Progenitor cell of endocrine pancreas (in vitro differentiated cells): ENCODE measurements around the gene TST. TPM values are rescaled to one million over a fixed set of nuclear protein-coding genes. Genes with fewer than 3 reads are reported as not detected.

Experiments used
- DNase-seq: peaks from one replicate; pipeline ENCODE4 v3.0.0; 2021; ENCODE audit warnings: low spot score; ENCODE audit not compliant: unreplicated experiment
- H3K27ac Mint-ChIP-seq: 2 replicates; pipeline ENCODE4 v1.8.0; 2021; ENCODE audit warnings: mild to moderate bottlenecking, moderate library complexity, mixed read lengths
- H3K27me3 Mint-ChIP-seq: 2 replicates; pipeline ENCODE4 v1.8.0; 2021; ENCODE audit warnings: mixed read lengths
- H3K36me3 Mint-ChIP-seq: 2 replicates; pipeline ENCODE4 v1.8.0; 2022; ENCODE audit warnings: mixed read lengths; ENCODE audit not compliant: insufficient read depth
- H3K4me1 Mint-ChIP-seq: 2 replicates; pipeline ENCODE4 v1.8.0; 2021; ENCODE audit warnings: low read depth, mixed read lengths
- H3K4me3 Mint-ChIP-seq: 2 replicates; pipeline ENCODE4 v1.8.0; 2021; ENCODE audit warnings: low read depth, mild to moderate bottlenecking, moderate library complexity, mixed read lengths
- H3K9me3 Mint-ChIP-seq: 2 replicates; pipeline ENCODE4 v1.8.0; 2021; ENCODE audit warnings: low read depth, mixed read lengths
- total RNA-seq: library from RNA; stranded (reverse); gene quantifications from 2 replicates; pipeline ENCODE4 v1.2.1, GENCODE V29; 2021
- TF ChIP-seq, protein P1 (sequence below): fragments of 200-600 bp; sonication (generic); IDR thresholded peaks from one replicate; pipeline ENCODE4 v1.5.0; 2021; ENCODE audit warnings: antibody characterized with exemption, mild to moderate bottlenecking; ENCODE audit not compliant: unreplicated experiment

The TST gene
- total RNA-seq, 1 donor from 2014 or later = 44.5 TPM

DNA sequence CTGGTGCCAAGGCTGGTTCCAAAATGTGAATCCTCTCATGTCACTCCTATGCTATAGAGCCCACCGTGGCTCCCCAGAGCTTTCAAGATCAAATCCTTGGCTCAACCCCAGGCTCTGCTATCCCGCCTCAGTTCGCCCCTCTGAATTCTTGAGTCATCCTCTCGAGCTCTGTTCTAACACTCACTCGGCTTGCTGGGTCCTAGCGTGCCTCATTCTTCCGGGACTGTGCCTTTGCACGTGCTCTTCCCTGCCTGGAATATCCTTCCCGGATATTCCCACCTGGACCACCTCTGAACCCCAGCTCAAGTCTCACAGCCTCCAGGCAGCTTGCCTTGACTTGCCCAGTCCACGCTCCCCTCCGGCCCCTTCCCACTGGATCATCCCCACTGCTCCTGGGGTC lies 45.3 kb upstream of the TST start:
- Mint-ChIP-seq H3K4me1 (peaks cover 3% of the 10 kb centered on the region), H3K27me3 (peaks cover 27% of the 10 kb centered on the region), H3K36me3 (no peaks in the 10 kb centered on the region), H3K9me3 (no peaks in the 10 kb centered on the region), H3K4me3 (no peak overlapping the region), H3K27ac (no peak overlapping the region)
- DNase-seq = no peak
- TF ChIP-seq, protein P1, sequence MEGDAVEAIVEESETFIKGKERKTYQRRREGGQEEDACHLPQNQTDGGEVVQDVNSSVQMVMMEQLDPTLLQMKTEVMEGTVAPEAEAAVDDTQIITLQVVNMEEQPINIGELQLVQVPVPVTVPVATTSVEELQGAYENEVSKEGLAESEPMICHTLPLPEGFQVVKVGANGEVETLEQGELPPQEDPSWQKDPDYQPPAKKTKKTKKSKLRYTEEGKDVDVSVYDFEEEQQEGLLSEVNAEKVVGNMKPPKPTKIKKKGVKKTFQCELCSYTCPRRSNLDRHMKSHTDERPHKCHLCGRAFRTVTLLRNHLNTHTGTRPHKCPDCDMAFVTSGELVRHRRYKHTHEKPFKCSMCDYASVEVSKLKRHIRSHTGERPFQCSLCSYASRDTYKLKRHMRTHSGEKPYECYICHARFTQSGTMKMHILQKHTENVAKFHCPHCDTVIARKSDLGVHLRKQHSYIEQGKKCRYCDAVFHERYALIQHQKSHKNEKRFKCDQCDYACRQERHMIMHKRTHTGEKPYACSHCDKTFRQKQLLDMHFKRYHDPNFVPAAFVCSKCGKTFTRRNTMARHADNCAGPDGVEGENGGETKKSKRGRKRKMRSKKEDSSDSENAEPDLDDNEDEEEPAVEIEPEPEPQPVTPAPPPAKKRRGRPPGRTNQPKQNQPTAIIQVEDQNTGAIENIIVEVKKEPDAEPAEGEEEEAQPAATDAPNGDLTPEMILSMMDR = no peak

DNA sequence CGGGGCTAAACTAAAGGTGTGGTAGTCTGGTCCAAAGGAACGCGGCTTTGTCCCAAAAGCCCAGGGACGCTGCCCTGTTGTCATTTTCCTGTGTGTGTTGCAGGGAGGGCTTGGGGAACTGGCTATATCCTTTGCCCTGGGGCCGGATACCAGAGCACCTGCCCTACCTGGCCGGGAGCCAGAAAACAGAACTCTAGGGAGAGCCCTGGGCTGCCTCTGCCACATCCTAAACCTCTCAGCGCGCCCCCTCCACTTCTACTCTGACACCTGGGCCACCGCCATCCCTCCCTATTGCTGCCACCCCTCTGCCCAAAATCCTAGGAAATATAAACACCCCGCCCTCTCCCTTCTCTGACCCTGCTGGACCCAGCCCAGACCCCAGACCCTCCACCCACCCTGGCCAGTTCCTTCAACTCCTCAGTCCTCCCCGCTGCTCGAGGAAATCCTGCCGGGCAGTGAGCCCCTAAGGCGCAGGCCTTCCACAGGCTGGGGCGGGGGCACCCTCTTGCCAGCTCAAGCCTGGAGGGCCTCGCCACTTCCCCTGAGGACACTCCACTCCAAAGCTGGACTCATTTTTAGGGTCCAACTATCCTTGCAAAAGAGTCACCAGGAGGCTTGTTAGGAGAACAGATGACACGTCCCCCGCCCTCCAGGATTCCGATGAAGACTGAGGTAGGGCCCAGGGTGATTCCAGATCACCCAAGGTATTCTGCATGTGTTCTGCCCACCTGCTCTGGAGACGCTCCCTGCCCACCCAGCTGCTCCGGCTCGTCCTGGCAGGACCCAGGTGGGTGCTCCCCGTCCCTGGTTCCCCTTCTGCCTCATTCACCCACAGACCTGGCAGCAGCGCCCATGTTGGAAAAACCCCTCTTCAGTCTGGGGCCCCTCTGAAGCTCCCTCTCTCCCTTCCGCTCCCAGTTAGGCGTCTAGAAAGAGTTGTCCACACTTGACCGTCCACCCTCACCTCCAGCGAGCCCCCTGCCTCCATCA lies 44.5 kb upstream of the TST start:
- no peaks in the 10 kb centered on the region for H3K9me3 Mint-ChIP-seq
- no peak overlapping the region for H3K27ac Mint-ChIP-seq
- H3K36me3 Mint-ChIP-seq = no peaks in the 10 kb centered on the region

DNA sequence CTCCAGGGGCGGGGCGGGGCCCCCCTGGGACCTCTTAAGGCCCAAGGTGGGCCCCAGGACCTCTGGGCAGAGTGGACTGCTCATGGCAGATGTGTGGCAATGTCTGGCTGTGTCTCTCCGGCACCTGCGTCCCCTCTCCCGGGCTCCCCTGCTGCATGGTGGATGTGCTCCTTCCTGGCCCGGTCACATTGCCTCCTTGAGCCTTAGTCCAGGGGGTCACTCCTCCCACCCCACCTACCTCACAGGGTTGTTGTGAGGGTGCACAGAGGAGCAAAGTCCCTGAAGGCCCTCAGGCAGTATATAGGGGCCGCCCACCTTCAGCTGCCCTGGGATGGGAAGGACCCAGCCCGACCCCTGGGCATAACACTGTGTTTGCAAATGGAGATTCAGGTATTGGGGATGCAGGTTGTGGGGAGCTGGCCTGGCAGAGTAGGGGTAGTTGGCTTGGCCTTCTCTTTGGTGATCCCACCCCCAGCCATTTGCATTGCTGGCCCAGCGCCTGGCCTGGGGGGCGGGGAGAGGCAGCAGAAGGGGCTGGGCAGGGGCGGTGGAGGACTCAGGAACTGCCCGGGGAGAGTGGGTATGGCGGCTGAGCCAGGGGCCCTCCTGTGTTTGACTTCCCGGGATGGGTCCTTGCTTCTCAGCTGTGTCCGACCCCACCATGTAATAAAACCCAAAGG lies 43.6 kb upstream of the TST start:
- H3K9me3 Mint-ChIP-seq = no peaks in the 10 kb centered on the region
- TF ChIP-seq, protein P1 = no peak
- no peak for DNase-seq
- no peak overlapping the region for H3K27ac Mint-ChIP-seq
- H3K36me3 Mint-ChIP-seq = no peaks in the 10 kb centered on the region
- no peak overlapping the region for H3K4me3 Mint-ChIP-seq
- H3K4me1 Mint-ChIP-seq = peaks cover 3% of the 10 kb centered on the region
- peaks cover 16% of the 10 kb centered on the region for H3K27me3 Mint-ChIP-seq

More for the DNA sequence above, 44.5 kb upstream of the TST start:
- no peak for DNase-seq
- Mint-ChIP-seq H3K4me1 (peaks cover 3% of the 10 kb centered on the region), H3K4me3 (no peak overlapping the region), H3K27me3 (peaks cover 25% of the 10 kb centered on the region)
- TF ChIP-seq, protein P1 = no peak

DNA sequence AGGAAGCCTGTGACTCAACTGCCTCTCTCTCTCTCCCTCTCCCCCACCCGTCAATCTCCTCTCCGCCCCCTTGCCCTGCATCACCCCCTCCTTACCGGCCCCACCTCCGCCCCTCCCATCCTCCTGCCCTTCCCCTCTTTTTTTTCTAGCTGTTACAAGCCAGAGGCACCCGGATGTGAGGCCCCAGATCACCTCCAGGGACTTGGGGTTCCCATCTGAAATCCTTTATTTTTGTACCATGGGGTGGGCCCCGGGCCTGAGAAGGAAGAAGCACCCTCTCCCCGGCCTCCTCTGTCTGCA lies 43.1 kb upstream of the TST start:
- Mint-ChIP-seq H3K27me3 (peaks cover 11% of the 10 kb centered on the region), H3K9me3 (no peaks in the 10 kb centered on the region), H3K36me3 (no peaks in the 10 kb centered on the region), H3K4me3 (no peak overlapping the region), H3K27ac (no peak overlapping the region), H3K4me1 (peaks cover 3% of the 10 kb centered on the region)
- DNase-seq = no peak
- TF ChIP-seq, protein P1 = no peak

DNA sequence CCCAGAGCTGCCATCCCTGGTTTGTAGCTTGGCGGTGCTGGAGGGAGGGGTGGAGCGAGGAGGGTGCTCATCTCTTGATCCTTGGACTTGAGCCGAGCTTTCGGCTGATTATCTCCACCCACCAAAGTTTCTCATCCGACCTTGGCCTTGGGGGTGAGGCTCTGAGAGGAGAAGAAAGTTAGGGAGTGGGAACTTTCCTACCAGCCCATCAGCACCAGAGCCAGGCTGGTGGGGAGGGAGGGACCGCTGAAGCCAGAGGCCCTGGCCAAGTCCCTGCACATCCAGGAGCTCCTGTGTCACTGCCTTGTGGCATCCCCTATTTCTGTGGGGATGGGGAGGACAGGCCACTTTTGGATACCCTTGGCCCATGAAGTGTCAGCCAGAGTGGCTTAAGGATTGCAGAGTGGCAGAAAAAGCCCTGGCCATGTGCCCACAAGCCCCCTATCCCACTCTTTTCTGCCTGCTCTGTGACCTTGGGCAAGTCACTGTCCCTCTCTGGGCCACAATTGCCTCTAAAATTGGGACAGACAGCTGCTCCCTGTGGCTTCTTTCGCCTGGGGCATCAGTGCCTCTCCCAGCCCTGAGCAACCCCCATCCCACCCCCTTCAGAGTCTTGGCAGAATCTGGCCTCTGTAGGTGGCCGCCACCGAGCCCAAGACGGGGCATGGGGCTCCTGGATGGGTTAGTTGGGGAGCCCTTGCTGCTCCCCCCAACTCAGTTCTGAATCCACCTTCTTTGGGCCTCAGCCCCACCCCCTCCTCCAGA lies 42.5 kb upstream of the TST start:
- H3K36me3 Mint-ChIP-seq = no peaks in the 10 kb centered on the region
- H3K27me3 Mint-ChIP-seq = peaks cover 6% of the 10 kb centered on the region
- no peak overlapping the region for H3K4me3 Mint-ChIP-seq
- DNase-seq = no peak
- no peaks in the 10 kb centered on the region for H3K9me3 Mint-ChIP-seq
- TF ChIP-seq, protein P1 = no peak
- peaks cover 3% of the 10 kb centered on the region for H3K4me1 Mint-ChIP-seq
- no peak overlapping the region for H3K27ac Mint-ChIP-seq
